ENCODE data around the gene BRSK1.

DNA sequence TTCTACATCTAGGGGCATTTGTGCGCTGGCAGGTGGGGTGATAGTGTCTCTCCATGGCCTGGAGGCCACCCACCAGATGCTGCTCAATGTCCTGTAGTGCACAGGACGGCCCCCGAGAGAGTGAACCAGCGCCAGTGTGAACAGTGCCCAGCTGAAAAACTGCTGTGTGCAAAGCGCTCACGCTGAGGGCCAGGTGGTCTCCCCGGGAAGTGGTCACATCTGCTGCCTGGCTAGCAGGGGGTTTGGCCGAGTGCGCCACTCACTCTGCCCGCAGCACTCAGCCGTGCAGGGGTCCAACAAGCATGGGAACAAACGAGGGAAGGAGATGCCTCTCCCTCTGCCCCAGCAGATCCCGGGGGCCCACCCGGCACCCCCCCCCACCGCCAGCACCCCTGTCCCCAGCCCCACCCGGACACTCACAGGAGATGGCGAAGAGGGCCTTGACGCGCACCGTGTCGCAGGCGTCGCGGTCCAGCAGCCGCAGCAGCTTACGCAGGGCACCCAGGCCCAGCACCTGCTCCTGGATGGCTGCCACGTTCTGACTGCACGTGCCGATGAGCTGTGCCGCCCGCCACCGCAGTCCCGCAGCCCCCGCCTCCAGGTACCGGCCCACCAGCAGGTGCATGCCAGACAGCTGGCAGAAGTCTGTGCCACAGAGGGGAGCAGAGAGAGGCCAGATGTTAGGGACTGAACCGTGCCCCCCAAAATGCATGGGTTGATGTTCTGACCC lies 9.7 kb upstream of the BRSK1 start:
- TF ChIP-seq, protein P1, sequence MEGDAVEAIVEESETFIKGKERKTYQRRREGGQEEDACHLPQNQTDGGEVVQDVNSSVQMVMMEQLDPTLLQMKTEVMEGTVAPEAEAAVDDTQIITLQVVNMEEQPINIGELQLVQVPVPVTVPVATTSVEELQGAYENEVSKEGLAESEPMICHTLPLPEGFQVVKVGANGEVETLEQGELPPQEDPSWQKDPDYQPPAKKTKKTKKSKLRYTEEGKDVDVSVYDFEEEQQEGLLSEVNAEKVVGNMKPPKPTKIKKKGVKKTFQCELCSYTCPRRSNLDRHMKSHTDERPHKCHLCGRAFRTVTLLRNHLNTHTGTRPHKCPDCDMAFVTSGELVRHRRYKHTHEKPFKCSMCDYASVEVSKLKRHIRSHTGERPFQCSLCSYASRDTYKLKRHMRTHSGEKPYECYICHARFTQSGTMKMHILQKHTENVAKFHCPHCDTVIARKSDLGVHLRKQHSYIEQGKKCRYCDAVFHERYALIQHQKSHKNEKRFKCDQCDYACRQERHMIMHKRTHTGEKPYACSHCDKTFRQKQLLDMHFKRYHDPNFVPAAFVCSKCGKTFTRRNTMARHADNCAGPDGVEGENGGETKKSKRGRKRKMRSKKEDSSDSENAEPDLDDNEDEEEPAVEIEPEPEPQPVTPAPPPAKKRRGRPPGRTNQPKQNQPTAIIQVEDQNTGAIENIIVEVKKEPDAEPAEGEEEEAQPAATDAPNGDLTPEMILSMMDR (IDR thresholded peaks at IDR 0.05; ENCODE audit: low read length): no peak
- TF ChIP-seq EZH2 (optimal IDR thresholded peaks at IDR 0.05; ENCODE audit: low read depth, low read length): no peak

Measured in MM.1S (cell line).